Hair follicle dermal papilla cell (primary cell): ENCODE results near the gene APOBEC3A. TPM values are rescaled to one million over a fixed set of nuclear protein-coding genes. Genes with fewer than 3 reads are reported as not detected.

Experiments
- total RNA-seq: library from RNA; depleted of rRNA; stranded (reverse); fragments of >200 nt; gene quantifications from 2 replicates; pipeline ENCODE4 v1.2.3, GENCODE V29; 2012

Gene APOBEC3A
- not detected in 2 replicates for total RNA-seq

GRCh38 chr22:38957046-38957770 lies at the start of gene APOBEC3A:
TSS of gene APOBEC3A (plus strand) at chr22:38957609. CDS start at chr22:38957692, 83 bp downstream.

DNA sequence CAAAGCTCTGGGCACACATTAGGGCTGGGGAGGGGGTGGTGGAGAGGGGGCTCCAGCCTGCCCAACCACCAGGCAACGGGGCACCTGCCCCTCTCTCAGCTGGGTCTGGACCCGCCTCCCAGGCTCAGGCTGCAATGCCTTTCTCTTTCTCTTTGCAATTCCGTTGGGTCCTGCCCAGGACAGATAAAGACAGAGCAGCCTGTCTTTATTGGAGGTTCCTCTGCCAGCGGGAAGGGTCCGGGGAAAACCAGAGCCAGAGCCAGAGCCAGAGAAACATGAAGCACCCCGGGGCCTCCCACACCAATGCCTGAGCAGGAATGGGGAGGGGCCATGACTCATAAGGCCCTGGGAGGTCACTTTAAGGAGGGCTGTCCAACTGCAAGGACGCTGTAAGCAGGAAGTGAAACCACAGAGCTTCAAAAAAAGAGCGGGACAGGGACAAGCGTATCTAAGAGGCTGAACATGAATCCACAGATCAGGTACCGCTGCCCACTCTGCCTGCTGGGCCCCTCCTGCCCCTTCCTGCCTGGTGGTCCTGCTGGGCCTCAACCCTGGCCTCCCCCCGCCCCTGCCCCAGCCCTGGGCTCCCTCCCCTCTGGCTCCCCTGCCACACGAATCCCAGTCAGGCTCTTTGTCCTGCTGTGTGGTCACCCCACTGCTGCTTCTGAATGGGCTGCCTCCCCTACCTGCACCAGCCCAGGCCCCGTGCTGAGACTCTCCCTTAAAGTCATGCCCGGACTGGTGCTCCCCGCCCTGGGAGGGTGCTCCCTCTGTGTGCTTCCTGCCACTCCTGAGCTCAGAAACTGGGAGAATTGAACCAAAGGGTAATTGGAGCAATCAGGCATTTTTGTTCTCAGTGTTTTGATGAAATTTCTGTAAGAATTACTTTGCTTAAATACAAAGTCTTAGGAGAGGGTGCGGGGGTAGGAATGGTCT lies 24.9 kb downstream of the APOBEC3A start, which contains the start of gene APOBEC3B:
TSS of gene APOBEC3B (plus strand) at position 356 of the 936 bp plus-strand sequence. CDS start at position 463, 107 bp downstream.

Other genes with a start within 250 kb of the APOBEC3A start
- gene SUN2, start 201.6 kb upstream of the APOBEC3A start, total RNA-seq, result 82.9 and 94.1 TPM in 2 replicates
- gene DNAL4, start 163.5 kb upstream of the APOBEC3A start, total RNA-seq, result 18.5 and 18.6 TPM in 2 replicates
- 1.5 and 1.6 TPM in 2 replicates for gene NPTXR, start 113.6 kb upstream of the APOBEC3A start, total RNA-seq
- gene CBX6, start 85.4 kb upstream of the APOBEC3A start, total RNA-seq, result 76.0 and 87.9 TPM in 2 replicates
- 0.49 and 1.8 TPM in 2 replicates for gene APOBEC3B, start 24.7 kb downstream of the APOBEC3A start, total RNA-seq
- gene APOBEC3C, start 56.6 kb downstream of the APOBEC3A start, total RNA-seq, result 15.1 and 20.4 TPM in 2 replicates
- 2.9 and 4.5 TPM in 2 replicates for gene APOBEC3D, start 63.5 kb downstream of the APOBEC3A start, total RNA-seq
- 5.5 and 6.3 TPM in 2 replicates for gene APOBEC3F, start 83.3 kb downstream of the APOBEC3A start, total RNA-seq
- 15.8 and 22.6 TPM in 2 replicates for gene APOBEC3G, start 119.7 kb downstream of the APOBEC3A start, total RNA-seq
- gene APOBEC3H, start 139.6 kb downstream of the APOBEC3A start, total RNA-seq, result not detected in 2 replicates
- gene CBX7, start 195.1 kb downstream of the APOBEC3A start, total RNA-seq, result 6.7 and 8.3 TPM in 2 replicates